NCI-H1092 (cell line): ENCODE data around the gene GLRX.

ENCODE experiments used
- DNase-seq: peaks from one replicate; lab custom pipeline; 2025; lab: John Stamatoyannopoulos, UW

GLRX gene

GRCh38 chr5:95808686-95809413 is 13.7 kb downstream of the GLRX start:
- no peak for DNase-seq

GRCh38 chr5:95808013-95808685 is 14.4 kb downstream of the GLRX start:
- DNase-seq: no peak

- no peak for DNase-seq
Observed at GRCh38 chr5:95806687-95807086, 15.8 kb downstream of the GLRX start.

GRCh38 chr5:95804736-95805539 is 17.6 kb downstream of the GLRX start:
- DNase-seq: no peak

- no peak for DNase-seq
Observed at GRCh38 chr5:95803271-95804148, 19.0 kb downstream of the GLRX start.

GRCh38 chr5:95801961-95802360 is 20.6 kb downstream of the GLRX start:
- no peak for DNase-seq

- no peak for DNase-seq
Observed at GRCh38 chr5:95801532-95801931, 21.0 kb downstream of the GLRX start.

GRCh38 chr5:95800553-95800952 is 22.0 kb downstream of the GLRX start:
- DNase-seq: no peak

GRCh38 chr5:95799191-95799835 is 23.2 kb downstream of the GLRX start:
- no peak for DNase-seq

GRCh38 chr5:95798545-95798944 is 24.0 kb downstream of the GLRX start:
- no peak for DNase-seq

GRCh38 chr5:95798048-95798447 is 24.5 kb downstream of the GLRX start:
- no peak for DNase-seq

- no peak for DNase-seq
Observed at GRCh38 chr5:95797301-95797700, 25.2 kb downstream of the GLRX start.

GRCh38 chr5:95794070-95794516 is 28.4 kb downstream of the GLRX start:
- DNase-seq: no peak

GRCh38 chr5:95791751-95792150 is 30.8 kb downstream of the GLRX start:
- no peak for DNase-seq

GRCh38 chr5:95788493-95788892 is 34.0 kb downstream of the GLRX start:
- no peak for DNase-seq

- no peak for DNase-seq
Observed at GRCh38 chr5:95786821-95787418, 35.6 kb downstream of the GLRX start.

GRCh38 chr5:95784514-95785302 is 37.8 kb downstream of the GLRX start:
- DNase-seq: no peak

GRCh38 chr5:95783661-95784060 is 38.9 kb downstream of the GLRX start:
- no peak for DNase-seq

GRCh38 chr5:95782181-95782580 is 40.3 kb downstream of the GLRX start:
- no peak for DNase-seq

GRCh38 chr5:95781101-95781583 is 41.4 kb downstream of the GLRX start:
- DNase-seq: no peak
